GM21360 (cell line): ENCODE data around the gene MYH11.
"Not testable (repeated sequence)": the region's sequence is repeated elsewhere in the genome, so short reads cannot be mapped to it uniquely, and the experiment has no call there.

ENCODE experiments used
- ATAC-seq: cut with Tn5 transposase; IDR thresholded peaks from one replicate; pipeline ENCODE4 v1.9.1; 2021; ENCODE audit warnings: mild to moderate bottlenecking, moderate library complexity; ENCODE audit not compliant: unreplicated experiment

The MYH11 gene

GRCh38 chr16:15686287-15686686, 170.5 kb downstream of the MYH11 start:
- ATAC-seq, result no peak

- no peak for ATAC-seq
These were observed 174.7 kb downstream of the MYH11 start for GRCh38 chr16:15682105-15682570.

GRCh38 chr16:15677447-15677846, 179.4 kb downstream of the MYH11 start:
- no peak for ATAC-seq

DNA sequence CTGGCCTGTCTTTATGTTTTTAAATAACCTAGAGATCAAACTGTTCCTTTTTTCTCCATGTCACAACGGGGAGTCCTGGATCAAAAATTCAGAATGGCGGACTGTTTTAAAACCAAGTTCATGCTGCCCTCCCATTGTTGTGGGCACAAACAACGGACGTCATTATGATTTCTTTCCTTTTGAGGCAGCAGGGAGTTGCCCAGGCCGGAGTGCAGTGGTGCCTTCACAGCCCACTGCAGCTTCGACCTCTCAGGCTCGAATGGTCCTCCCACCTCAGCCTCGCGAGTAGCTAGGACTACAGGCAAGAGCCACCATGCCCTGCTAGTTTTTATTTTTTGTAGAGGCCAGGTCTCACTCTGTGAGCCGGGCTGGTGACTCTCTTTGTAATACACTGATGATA, 180.3 kb downstream of the MYH11 start:
- ATAC-seq, result no peak

GRCh38 chr16:15674571-15674970, 182.3 kb downstream of the MYH11 start:
- ATAC-seq, result no peak

GRCh38 chr16:15672514-15673167, 184.2 kb downstream of the MYH11 start:
- no peak for ATAC-seq

DNA sequence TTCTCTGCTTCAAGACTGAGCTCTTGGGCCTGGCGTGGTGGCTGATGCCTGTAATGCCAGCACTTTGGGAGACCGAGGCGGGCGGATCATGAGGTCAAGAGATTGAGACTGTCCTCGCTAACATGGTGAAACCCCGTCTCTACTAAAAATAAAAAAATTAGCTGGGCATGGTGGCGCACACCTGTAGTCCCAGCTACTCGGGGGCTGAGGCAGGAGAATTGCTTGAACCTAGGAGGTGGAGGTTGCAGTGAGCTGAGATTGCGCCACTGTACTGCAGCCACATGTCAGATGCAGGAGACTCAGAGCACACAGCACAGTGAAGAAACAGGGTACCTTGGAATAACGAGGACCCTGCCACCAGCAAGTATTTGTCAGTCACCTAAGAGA, 184.7 kb downstream of the MYH11 start:
- not testable (repeated sequence) for ATAC-seq

GRCh38 chr16:15671530-15672117, 185.2 kb downstream of the MYH11 start:
- no peak for ATAC-seq

- ATAC-seq, result no peak
These were observed 189.6 kb downstream of the MYH11 start for GRCh38 chr16:15667091-15667742.

DNA sequence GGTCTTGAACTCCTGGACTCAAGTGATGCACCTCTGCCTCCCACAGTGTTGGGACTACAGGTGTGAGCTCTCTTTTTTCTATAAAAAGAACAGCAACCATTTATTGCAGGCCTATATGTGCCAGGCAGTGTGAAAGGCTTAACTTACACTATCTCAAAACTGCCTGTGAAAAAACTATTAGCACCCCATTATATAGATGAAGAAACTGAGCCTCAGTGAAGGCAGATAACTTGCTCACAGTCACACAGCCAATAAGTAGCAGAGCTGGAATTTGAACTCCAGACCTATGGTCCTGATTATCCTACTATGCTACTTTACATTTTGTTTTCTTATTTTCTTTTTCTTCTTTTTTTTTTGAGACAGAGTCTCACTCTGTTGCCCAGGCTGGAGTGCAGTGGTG, 191.7 kb downstream of the MYH11 start:
- ATAC-seq, result no peak

DNA sequence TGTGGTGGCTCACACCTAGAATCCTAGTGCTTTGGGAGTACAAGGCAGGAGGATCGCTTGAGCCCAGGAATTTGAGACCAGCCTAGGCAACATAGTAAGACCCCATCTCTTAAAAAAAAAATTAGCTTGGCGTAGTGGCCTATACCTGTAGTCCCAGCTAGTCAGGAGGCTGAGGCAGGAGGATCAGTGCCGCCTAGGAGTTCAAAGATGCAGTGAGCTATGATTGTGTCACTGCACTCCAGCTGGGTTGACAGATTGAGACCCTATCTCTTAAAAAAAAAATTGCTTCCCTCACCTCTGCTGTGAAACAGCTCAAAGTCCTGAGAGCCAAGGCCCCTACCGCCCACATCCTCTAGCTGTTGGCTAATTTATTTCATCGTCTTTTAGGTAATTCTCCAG, 196.6 kb downstream of the MYH11 start:
- no peak for ATAC-seq

GRCh38 chr16:15658556-15658955, 198.3 kb downstream of the MYH11 start:
- ATAC-seq, result no peak

DNA sequence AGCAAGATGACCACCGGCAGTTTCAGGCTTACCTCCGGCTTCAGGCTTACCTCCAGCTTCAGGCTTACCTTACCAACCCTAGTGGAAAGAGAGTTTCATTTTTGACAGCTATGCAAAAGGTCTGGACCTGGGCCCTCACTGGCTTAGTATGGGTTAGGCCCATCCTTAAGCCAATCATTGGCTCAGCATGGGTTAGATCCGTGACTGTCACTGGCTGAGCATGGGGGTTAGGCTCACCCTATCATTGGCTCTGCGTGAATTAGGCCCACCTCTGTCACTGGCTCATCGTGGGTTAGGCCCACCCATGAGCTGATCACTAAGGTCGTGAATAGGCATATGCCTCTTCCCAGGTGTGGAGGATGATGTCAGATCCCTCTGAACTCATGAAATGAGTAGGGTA, 198.7 kb downstream of the MYH11 start:
- no peak for ATAC-seq

DNA sequence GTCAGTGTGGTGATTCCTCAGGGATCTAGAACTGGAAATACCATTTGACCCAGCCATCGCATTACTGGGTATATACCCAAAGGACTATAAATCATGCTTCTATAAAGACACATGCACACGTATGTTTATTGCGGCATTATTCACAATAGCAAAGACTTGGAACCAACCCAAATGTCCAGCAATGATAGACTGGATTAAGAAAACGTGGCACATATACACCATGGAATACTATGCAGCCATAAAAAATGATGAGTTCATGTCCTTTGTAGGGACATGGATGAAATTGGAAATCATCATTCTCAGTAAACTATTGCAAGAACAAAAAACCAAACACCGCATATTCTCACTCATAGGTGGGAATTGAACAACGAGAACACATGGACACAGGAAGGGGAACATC, 201.3 kb downstream of the MYH11 start:
- not testable (repeated sequence) for ATAC-seq

- ATAC-seq, result no peak
These were observed 202.2 kb downstream of the MYH11 start for GRCh38 chr16:15654591-15654990.

DNA sequence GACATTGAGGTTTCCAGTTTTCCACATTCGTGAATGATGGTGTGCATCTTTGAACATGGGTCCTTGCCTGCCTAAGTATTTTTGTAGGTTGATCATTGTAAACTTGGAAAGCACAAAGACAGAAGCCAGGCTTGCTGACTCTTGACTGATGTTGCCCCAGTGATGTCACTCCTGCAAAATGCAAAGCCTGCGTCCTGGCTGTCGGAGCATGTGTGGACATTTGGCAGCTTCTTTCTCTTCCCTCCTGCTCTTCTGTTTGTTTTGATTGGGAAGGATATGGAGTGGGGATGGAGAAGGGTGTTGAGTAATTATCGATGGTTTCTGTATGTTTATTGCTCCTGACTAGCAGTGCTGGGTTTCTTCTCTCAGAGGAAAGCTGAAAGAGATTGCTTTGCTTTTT, 203.6 kb downstream of the MYH11 start:
- no peak for ATAC-seq
